Ishikawa (cell line): ENCODE data around the gene RUNX1.

Source experiments
- CEBPB ChIP-seq: IDR thresholded peaks from 2 replicates; pipeline ENCODE4 v1.6.1; 2012
- CREB1 ChIP-seq: IDR thresholded peaks from 2 replicates; pipeline ENCODE4 v1.6.1; 2012; ENCODE audit warnings: low read depth
- EGR1 ChIP-seq: IDR thresholded peaks from 2 replicates; pipeline ENCODE4 v1.6.1; 2012
- EP300 ChIP-seq: IDR thresholded peaks from 2 replicates; pipeline ENCODE4 v1.6.1; 2012; ENCODE audit warnings: borderline replicate concordance
- FOXM1 ChIP-seq: IDR thresholded peaks from 2 replicates; pipeline ENCODE4 v1.6.1; 2012; ENCODE audit warnings: low read depth, borderline replicate concordance
- NFIC ChIP-seq: IDR thresholded peaks from 2 replicates; pipeline ENCODE4 v1.6.1; 2012
- RAD21 ChIP-seq: IDR thresholded peaks from 2 replicates; pipeline ENCODE4 v1.6.1; 2012; ENCODE audit warnings: low read depth
- TAF1 ChIP-seq: IDR thresholded peaks from 2 replicates; pipeline ENCODE4 v1.6.1; 2012; ENCODE audit warnings: low read depth, mild to moderate bottlenecking
- TCF12 ChIP-seq: IDR thresholded peaks from 2 replicates; pipeline ENCODE4 v1.6.1; 2012; ENCODE audit warnings: low read depth
- TEAD4 ChIP-seq: IDR thresholded peaks from 2 replicates; pipeline ENCODE4 v1.6.1; 2012
- YY1 ChIP-seq: IDR thresholded peaks from 2 replicates; pipeline ENCODE4 v1.6.1; 2012; ENCODE audit warnings: low read depth
- ZBTB7A ChIP-seq: IDR thresholded peaks from 2 replicates; pipeline ENCODE4 v1.6.1; 2012; ENCODE audit warnings: low read depth
- TF ChIP-seq, protein P1 (sequence below): IDR thresholded peaks from 2 replicates; pipeline ENCODE4 v1.6.1; 2012
- TF ChIP-seq, protein P2 (sequence below): IDR thresholded peaks from 2 replicates; pipeline ENCODE4 v1.6.1; 2012; ENCODE audit warnings: low read depth, mild to moderate bottlenecking
- TF ChIP-seq, protein P3 (sequence below): IDR thresholded peaks from 2 replicates; pipeline ENCODE4 v1.6.1; 2012

RUNX1 gene

DNA sequence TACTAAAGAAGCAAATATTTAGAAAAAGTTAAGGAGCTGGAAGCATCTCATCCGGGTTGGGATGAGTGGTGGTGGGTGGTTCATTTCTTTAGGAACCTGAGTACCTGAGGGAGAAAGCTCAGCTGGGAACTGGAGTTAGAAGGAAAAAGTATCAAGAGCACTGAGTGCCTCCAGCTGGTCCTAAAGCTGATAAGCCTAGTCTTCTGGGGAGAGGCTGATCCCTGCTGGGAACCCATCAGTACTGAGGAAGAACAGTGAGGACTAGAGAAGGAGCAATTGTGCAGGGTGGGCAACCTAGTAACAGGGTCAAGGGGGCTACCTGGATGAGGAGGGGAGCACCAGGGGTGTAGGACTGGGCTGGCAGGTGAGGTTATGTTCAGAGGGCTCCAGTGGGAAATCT, 89.5 kb downstream of the RUNX1 start:
- TF ChIP-seq, protein P1, sequence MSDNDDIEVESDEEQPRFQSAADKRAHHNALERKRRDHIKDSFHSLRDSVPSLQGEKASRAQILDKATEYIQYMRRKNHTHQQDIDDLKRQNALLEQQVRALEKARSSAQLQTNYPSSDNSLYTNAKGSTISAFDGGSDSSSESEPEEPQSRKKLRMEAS, result no peak
- no peak for TF ChIP-seq EP300
- no peak for TF ChIP-seq FOXM1
- no peak for TF ChIP-seq EGR1
- no peak for TF ChIP-seq CREB1
- TF ChIP-seq NFIC, result no peak
- TF ChIP-seq TEAD4, result no peak
- no peak for TF ChIP-seq RAD21
- TF ChIP-seq ZBTB7A, result no peak

DNA sequence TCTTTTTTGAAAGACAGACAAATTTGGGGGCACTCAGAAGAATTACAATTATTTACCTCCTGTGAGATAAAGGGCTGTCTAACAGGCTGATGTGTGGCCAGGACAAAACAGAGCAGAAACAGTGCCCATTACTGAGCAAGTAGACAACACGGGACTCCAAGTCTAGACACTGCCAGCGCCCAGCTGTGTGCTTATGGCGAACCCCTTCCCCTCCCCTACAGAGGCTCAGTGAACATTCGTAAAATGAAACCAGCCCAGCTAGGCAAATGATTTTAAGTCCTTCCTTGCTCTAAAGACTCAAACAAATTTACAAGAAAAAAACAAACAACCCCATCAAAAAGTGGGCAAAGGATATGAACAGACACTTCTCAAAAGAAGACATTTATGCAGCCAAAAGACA, 91.1 kb downstream of the RUNX1 start:
- TF ChIP-seq YY1, result no peak
- TF ChIP-seq CEBPB, result no peak
- TF ChIP-seq FOXM1, result no peak
- no peak for TF ChIP-seq TCF12
- no peak for TF ChIP-seq ZBTB7A
- TF ChIP-seq, protein P1, result no peak
- TF ChIP-seq RAD21, result no peak
- TF ChIP-seq TEAD4, result no peak

DNA sequence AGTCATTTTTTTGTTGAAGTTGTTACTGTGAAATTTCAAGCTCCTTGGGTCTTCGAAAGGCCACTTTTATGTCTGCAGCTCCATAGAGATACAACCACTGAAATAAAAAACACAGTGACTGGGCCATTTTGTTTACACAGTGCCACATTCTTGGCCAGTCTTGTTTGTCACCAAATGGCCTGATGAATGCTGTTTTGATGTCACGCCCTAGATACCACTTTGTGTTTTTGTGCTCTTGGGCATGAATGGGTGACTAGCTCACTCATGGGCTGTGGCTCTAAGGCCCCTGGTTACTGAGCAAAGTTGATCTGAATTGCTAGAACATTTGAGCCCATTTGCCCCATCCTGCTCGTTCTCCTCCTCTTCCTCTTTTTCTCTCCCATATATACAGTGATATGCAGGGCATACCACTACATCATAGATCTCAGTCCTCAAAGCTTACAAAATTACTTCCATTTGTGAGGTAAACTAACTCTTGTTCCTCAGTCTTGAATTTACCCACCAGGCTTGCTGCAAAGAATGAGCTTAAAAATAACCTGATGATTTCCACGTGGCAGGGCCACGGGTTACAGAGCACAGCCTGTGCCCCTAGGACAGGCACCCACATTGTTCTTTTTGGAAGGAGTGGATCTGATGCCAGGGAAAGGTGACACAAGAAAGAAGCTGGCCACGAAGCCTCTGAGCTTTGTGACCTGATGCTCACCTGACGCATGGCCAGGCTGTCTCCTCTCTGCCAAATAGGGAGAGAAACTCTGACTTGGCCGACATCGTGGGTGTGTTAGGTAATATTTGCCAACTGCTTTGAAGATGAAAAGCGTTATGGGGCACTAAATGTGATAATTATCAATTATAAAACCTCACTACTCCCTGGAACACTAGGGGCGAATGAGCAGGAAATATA, 92.4 kb downstream of the RUNX1 start:
- TF ChIP-seq, protein P2, sequence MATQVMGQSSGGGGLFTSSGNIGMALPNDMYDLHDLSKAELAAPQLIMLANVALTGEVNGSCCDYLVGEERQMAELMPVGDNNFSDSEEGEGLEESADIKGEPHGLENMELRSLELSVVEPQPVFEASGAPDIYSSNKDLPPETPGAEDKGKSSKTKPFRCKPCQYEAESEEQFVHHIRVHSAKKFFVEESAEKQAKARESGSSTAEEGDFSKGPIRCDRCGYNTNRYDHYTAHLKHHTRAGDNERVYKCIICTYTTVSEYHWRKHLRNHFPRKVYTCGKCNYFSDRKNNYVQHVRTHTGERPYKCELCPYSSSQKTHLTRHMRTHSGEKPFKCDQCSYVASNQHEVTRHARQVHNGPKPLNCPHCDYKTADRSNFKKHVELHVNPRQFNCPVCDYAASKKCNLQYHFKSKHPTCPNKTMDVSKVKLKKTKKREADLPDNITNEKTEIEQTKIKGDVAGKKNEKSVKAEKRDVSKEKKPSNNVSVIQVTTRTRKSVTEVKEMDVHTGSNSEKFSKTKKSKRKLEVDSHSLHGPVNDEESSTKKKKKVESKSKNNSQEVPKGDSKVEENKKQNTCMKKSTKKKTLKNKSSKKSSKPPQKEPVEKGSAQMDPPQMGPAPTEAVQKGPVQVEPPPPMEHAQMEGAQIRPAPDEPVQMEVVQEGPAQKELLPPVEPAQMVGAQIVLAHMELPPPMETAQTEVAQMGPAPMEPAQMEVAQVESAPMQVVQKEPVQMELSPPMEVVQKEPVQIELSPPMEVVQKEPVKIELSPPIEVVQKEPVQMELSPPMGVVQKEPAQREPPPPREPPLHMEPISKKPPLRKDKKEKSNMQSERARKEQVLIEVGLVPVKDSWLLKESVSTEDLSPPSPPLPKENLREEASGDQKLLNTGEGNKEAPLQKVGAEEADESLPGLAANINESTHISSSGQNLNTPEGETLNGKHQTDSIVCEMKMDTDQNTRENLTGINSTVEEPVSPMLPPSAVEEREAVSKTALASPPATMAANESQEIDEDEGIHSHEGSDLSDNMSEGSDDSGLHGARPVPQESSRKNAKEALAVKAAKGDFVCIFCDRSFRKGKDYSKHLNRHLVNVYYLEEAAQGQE, result no peak
- no peak for TF ChIP-seq ZBTB7A
- no peak for TF ChIP-seq YY1
- no peak for TF ChIP-seq CREB1
- TF ChIP-seq FOXM1, result no peak
- TF ChIP-seq, protein P1, result no peak
- TF ChIP-seq, protein P3, sequence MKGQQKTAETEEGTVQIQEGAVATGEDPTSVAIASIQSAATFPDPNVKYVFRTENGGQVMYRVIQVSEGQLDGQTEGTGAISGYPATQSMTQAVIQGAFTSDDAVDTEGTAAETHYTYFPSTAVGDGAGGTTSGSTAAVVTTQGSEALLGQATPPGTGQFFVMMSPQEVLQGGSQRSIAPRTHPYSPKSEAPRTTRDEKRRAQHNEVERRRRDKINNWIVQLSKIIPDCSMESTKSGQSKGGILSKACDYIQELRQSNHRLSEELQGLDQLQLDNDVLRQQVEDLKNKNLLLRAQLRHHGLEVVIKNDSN, result no peak
- TF ChIP-seq RAD21, result no peak
- no peak for TF ChIP-seq CEBPB

DNA sequence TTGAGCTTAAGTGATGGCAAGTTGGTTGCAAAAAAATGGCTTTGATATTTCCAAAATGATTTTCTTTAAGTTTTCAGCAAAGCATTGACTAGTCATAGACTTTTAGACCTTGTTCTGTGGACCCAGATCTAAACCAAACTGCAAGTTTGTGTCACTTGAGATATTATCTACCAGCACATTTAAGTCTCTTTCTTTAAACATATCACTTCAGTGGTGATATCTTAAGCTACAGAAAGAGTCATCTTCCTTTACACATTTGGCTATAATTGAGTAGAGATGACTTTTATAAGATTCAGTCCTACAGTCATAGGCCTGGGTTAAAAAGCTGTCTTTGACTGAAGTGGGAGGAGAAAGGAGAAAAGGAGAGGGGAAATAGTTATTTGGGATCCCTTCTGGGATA, 95.2 kb downstream of the RUNX1 start:
- TF ChIP-seq, protein P3, result no peak
- TF ChIP-seq, protein P1, result no peak
- TF ChIP-seq YY1, result no peak
- TF ChIP-seq RAD21, result no peak
- TF ChIP-seq, protein P2, result no peak

DNA sequence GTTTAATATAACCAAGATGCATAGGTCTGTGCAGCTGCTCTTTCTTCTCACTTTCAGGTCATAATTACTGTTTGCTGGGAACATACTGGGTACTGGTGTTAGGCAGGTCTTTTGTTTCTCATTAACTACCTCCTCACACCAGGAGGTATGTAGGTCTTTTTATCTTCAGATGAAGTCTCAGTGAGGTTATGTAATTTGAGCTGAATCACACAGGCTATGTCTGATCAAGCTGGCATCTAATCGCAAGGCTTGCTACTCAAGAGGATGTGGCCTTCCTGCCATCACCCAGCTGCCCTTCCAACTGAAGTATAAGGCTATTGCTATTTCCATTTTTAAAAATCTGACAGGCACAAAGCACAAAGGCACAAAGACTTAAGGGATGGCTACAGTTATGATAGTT, 96.4 kb downstream of the RUNX1 start:
- TF ChIP-seq RAD21 (no peak), EP300 (no peak), CEBPB (no peak), TAF1 (no peak), CREB1 (no peak), EGR1 (no peak), NFIC (no peak), ZBTB7A (no peak), TCF12 (no peak), TEAD4 (no peak), YY1 (no peak), FOXM1 (no peak)
- TF ChIP-seq, protein P3, result no peak
- TF ChIP-seq, protein P1, result no peak
- TF ChIP-seq, protein P2, result no peak
